ENCODE measurements around the gene POLR2F. TPM values are rescaled to one million over a fixed set of nuclear protein-coding genes. Genes with fewer than 3 reads are reported as not detected.

Gene POLR2F
- total RNA-seq, 1 experiment from 2014 or later = 107 TPM

- RAD21 ChIA-PET (ENCODE audit: low non-redundant PET in 1 of 2, low total read pairs in 2 of 2, uncharacterized antibody in 2 of 2, unreplicated experiment in 2 of 2) = no interaction called here
- ATAC-seq = no peak
- H2AFZ ChIP-seq (ENCODE audit: low read depth, low read length, poor library complexity, severe bottlenecking) = no peak overlapping the region
- H3K9me3 ChIP-seq (ENCODE audit: control insufficient read depth in 1 of 2, insufficient read depth in 1 of 2, low read depth in 1 of 2, low read length in 2 of 2) = no peaks in the 10 kb centered on the region
- no peaks in the 10 kb centered on the region for H3K79me2 ChIP-seq (ENCODE audit: insufficient read depth, low read length)
- CTCF ChIA-PET = no interaction called here
- H4K20me1 ChIP-seq (ENCODE audit: insufficient read depth) = no peaks in the 10 kb centered on the region
- intact Hi-C loops (cut with micrococcal nuclease) = no loop called here
- no peaks in the 10 kb centered on the region for H3K9me2 ChIP-seq (ENCODE audit: insufficient read depth)
- no peaks in the 10 kb centered on the region for H3K4me1 ChIP-seq (ENCODE audit: control insufficient read depth in 1 of 2, insufficient read depth in 2 of 2, low read length in 2 of 2)
- H3K9ac ChIP-seq (ENCODE audit: low read length) = no peak overlapping the region
- no peak overlapping the region for H3K27ac ChIP-seq (ENCODE audit: low read depth, low read length)
- BruUV-seq (replicated peaks) = no TSS peak
- POLR2A ChIA-PET = no interaction called here
- TF ChIP-seq ATF3 (IDR thresholded peaks at IDR 0.05) (no peak), CTCF (IDR thresholded peaks at IDR 0.05 in 2 of 3, conservative IDR thresholded peaks at IDR 0.05 in 1 of 3; ENCODE audit: borderline replicate concordance in 1 of 3, insufficient read depth in 1 of 3, low read depth in 2 of 3, low read length in 2 of 3) (no peak), SIN3A (IDR thresholded peaks at IDR 0.05; ENCODE audit: low read depth) (no peak), RAD21 (IDR thresholded peaks at IDR 0.05; ENCODE audit: low read depth) (no peak), CEBPB (IDR thresholded peaks at IDR 0.05; ENCODE audit: low read depth) (no peak), EZH2 (IDR thresholded peaks at IDR 0.05) (no peak), POLR2AphosphoS5 (IDR thresholded peaks at IDR 0.05; ENCODE audit: low read depth, low read length) (no peak), SRF (IDR thresholded peaks at IDR 0.05; ENCODE audit: low read depth) (no peak), ZNF274 (IDR thresholded peaks at IDR 0.05; ENCODE audit: low read depth, low read length) (no peak), ZFX (IDR thresholded peaks at IDR 0.05) (no peak)
- no peak overlapping the region for H3K4me2 ChIP-seq (ENCODE audit: low read length)
- DNase-seq (ENCODE audit: low read depth, low spot score) = no peak
- H3K27me3 ChIP-seq (ENCODE audit: insufficient read depth, low read length) = no peaks in the 10 kb centered on the region
- H3K36me3 ChIP-seq (ENCODE audit: control insufficient read depth in 1 of 2, insufficient read depth in 2 of 2, low read length in 2 of 2) = peaks cover 10 to 23% of the 10 kb centered on the region in 2 experiments; a peak in 3 of 4 replicates
- no peak overlapping the region for H3K4me3 ChIP-seq (replicated peaks in 1 of 2; ENCODE audit: low read depth in 1 of 2, low read length in 2 of 2)
Observed at GRCh38 chr22:37923927-37924326, 29.6 kb upstream of the POLR2F start.
